Measurements from ENCODE around the gene CDC45.
"Not testable (repeated sequence)": the region's sequence is repeated elsewhere in the genome, so short reads cannot be mapped to it uniquely, and the experiment has no call there.

CDC45 gene

GRCh38 chr22:19438298-19438697, 41.4 kb upstream of the CDC45 start:
- Histone ChIP-seq H3K9ac (ENCODE audit: low read length) (no peak overlapping the region), H3K4me3 (ENCODE audit: low read depth, low read length) (no peak overlapping the region), H3K27me3 (ENCODE audit: control insufficient read depth, insufficient read depth, low read length) (no peaks in the 10 kb centered on the region), H3K9me3 (ENCODE audit: control insufficient read depth, insufficient read depth, low read depth, low read length) (no peaks in the 10 kb centered on the region), H3K27ac (ENCODE audit: low read depth, low read length) (no peak overlapping the region), H3K4me1 (ENCODE audit: control insufficient read depth, insufficient read depth, low read length) (no peaks in the 10 kb centered on the region), H3K36me3 (ENCODE audit: control insufficient read depth, insufficient read depth, low read length) (peaks cover 35% of the 10 kb centered on the region)

GRCh38 chr22:19440411-19441195, 39.1 kb upstream of the CDC45 start:
- peaks cover 41% of the 10 kb centered on the region for H3K36me3 ChIP-seq (ENCODE audit: control insufficient read depth, insufficient read depth, low read length)

GRCh38 chr22:19442166-19442565, 37.6 kb upstream of the CDC45 start:
- 0 out of 2 replicates have a peak, but pooled peaks cover 5% of the 10 kb centered on the region for H3K4me1 ChIP-seq (ENCODE audit: control insufficient read depth, insufficient read depth, low read length)
- peaks cover 38% of the 10 kb centered on the region for H3K36me3 ChIP-seq (ENCODE audit: control insufficient read depth, insufficient read depth, low read length)
- H3K27ac ChIP-seq (ENCODE audit: low read depth, low read length), result no peak overlapping the region
- H3K27me3 ChIP-seq (ENCODE audit: control insufficient read depth, insufficient read depth, low read length), result peaks cover 4% of the 10 kb centered on the region; the same call in 1 of the 2 replicates
- H3K4me3 ChIP-seq (ENCODE audit: low read depth, low read length), result no peak overlapping the region
- no peaks in the 10 kb centered on the region for H3K9me3 ChIP-seq (ENCODE audit: control insufficient read depth, insufficient read depth, low read depth, low read length)
- H3K9ac ChIP-seq (ENCODE audit: low read length), result no peak overlapping the region

More at GRCh38 chr22:19440411-19441195, 39.1 kb upstream of the CDC45 start:
- no peaks in the 10 kb centered on the region for H3K4me1 ChIP-seq (ENCODE audit: control insufficient read depth, insufficient read depth, low read length)
- no peaks in the 10 kb centered on the region for H3K27me3 ChIP-seq (ENCODE audit: control insufficient read depth, insufficient read depth, low read length)
- no peaks in the 10 kb centered on the region for H3K9me3 ChIP-seq (ENCODE audit: control insufficient read depth, insufficient read depth, low read depth, low read length)
- no peak overlapping the region for H3K4me3 ChIP-seq (ENCODE audit: low read depth, low read length)
- no peak overlapping the region for H3K9ac ChIP-seq (ENCODE audit: low read length)
- no peak overlapping the region for H3K27ac ChIP-seq (ENCODE audit: low read depth, low read length)

DNA sequence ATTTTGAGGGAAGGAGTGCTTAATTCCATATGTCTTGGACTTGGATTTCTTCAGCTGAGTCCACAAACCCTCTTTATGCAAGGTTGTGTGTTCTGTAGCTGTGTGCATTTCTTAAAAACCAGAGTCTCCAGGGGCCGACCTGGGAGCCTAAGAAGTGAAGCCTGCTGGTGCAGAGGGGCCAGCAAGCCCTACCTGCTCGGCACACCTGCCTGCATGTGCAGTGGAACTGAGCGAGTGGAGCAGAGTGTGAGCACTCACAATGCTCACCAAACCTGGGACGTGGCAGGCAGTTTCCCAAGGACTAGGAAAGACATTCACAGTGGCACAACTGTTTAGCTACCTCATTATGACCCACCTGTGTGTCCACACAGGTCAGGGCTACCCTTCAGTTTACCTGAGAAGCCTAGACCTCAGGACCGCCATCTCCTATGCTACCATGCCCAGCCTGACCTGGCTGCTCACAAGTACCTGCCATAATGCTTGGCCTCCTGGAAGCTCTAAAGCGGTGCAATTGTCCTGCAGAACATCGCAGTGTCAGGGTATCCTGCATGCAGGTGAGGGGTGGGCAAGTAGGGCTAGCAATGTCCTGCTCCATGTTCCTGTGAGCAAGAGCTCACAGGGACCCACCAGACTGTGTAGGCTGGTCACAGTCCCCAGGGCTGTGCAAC, 36.0 kb upstream of the CDC45 start:
- Histone ChIP-seq H3K9ac (ENCODE audit: low read length) (no peak overlapping the region), H3K27me3 (ENCODE audit: control insufficient read depth, insufficient read depth, low read length) (peaks cover 4% of the 10 kb centered on the region; the same call in 1 of the 2 replicates), H3K27ac (ENCODE audit: low read depth, low read length) (no peak overlapping the region), H3K4me3 (ENCODE audit: low read depth, low read length) (no peak overlapping the region), H3K36me3 (ENCODE audit: control insufficient read depth, insufficient read depth, low read length) (peaks cover 38% of the 10 kb centered on the region), H3K9me3 (ENCODE audit: control insufficient read depth, insufficient read depth, low read depth, low read length) (no peaks in the 10 kb centered on the region), H3K4me1 (ENCODE audit: control insufficient read depth, insufficient read depth, low read length) (0 out of 2 replicates have a peak, but pooled peaks cover 8% of the 10 kb centered on the region)

DNA sequence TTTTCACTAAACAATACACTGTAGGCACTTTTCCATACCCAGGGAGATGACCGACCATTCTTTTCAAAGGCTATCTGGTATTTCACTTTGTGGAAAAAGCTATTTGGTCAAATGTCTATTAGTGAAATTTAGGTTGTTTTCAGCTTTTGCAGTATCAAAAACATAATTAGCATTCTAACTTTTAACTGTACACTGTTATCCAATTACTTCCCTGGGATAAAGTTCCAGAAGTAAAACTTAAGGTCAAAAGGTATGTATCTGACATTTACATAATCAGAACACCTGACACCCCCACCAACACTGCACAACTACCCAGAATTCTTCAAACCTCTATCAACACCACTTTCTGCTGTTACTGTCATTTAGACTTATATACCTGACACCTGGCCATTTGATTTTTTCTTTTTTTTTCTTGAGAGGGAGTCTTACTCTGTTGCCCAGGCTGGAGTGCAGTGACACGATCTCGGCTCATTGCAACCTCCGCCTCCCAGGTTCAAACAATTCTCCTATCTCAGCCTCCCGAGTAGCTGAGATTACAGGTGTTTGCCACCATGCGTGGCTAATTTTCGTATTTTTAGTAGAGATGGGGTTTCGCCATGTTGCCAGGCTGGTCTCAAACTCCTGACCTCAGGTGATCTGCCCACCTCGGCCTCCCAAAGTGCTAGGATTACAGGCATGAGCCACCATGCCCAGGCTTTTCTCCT, 34.3 kb upstream of the CDC45 start:
- H3K4me1 ChIP-seq (ENCODE audit: control insufficient read depth, insufficient read depth, low read length); H3K27me3 ChIP-seq (ENCODE audit: control insufficient read depth, insufficient read depth, low read length); H3K4me3 ChIP-seq (ENCODE audit: low read depth, low read length); H3K9ac ChIP-seq (ENCODE audit: low read length); H3K27ac ChIP-seq (ENCODE audit: low read depth, low read length); H3K9me3 ChIP-seq (ENCODE audit: control insufficient read depth, insufficient read depth, low read depth, low read length): not testable (repeated sequence)
- peaks cover 48% of the 10 kb centered on the region for H3K36me3 ChIP-seq (ENCODE audit: control insufficient read depth, insufficient read depth, low read length)

- Histone ChIP-seq H3K4me1 (ENCODE audit: control insufficient read depth, insufficient read depth, low read length) (0 out of 2 replicates have a peak, but pooled peaks cover 8% of the 10 kb centered on the region), H3K27me3 (ENCODE audit: control insufficient read depth, insufficient read depth, low read length) (peaks cover 4% of the 10 kb centered on the region; the same call in 1 of the 2 replicates), H3K9ac (ENCODE audit: low read length) (peak overlapping the region; percentile 94), H3K4me3 (ENCODE audit: low read depth, low read length) (peak overlapping the region; percentile 92), H3K27ac (ENCODE audit: low read depth, low read length) (peak overlapping the region; percentile 88; the same call in 1 of the 2 replicates), H3K9me3 (ENCODE audit: control insufficient read depth, insufficient read depth, low read depth, low read length) (no peaks in the 10 kb centered on the region), H3K36me3 (ENCODE audit: control insufficient read depth, insufficient read depth, low read length) (peaks cover 54% of the 10 kb centered on the region)
These were observed 33.0 kb upstream of the CDC45 start for GRCh38 chr22:19446603-19447329.

- H3K27ac ChIP-seq (ENCODE audit: low read depth, low read length), result peak within 1 kb of the TSS; percentile 88
- H3K9ac ChIP-seq (ENCODE audit: low read length), result peak within 1 kb of the TSS; percentile 94
- H3K36me3 ChIP-seq (ENCODE audit: control insufficient read depth, insufficient read depth, low read length), result peaks cover 55% of the 10 kb centered on the region
- H3K4me3 ChIP-seq (ENCODE audit: low read depth, low read length), result peak within 1 kb of the TSS; percentile 92
- 0 out of 2 replicates have a peak, but pooled peaks cover 8% of the 10 kb centered on the region for H3K4me1 ChIP-seq (ENCODE audit: control insufficient read depth, insufficient read depth, low read length)
- peaks cover 4% of the 10 kb centered on the region; the same call in 1 of the 2 replicates for H3K27me3 ChIP-seq (ENCODE audit: control insufficient read depth, insufficient read depth, low read length)
- no peaks in the 10 kb centered on the region for H3K9me3 ChIP-seq (ENCODE audit: control insufficient read depth, insufficient read depth, low read depth, low read length)
These were observed 32.2 kb upstream of the CDC45 start, which contains the start of gene C22orf39 for GRCh38 chr22:19447330-19448075. TSS of gene C22orf39 (minus strand) at chr22:19447711. CDS start at chr22:19447688, 23 bp downstream.

- peak overlapping the region; percentile 88; the same call in 1 of the 2 replicates for H3K27ac ChIP-seq (ENCODE audit: low read depth, low read length)
- H3K36me3 ChIP-seq (ENCODE audit: control insufficient read depth, insufficient read depth, low read length), result peaks cover 57% of the 10 kb centered on the region
- peak overlapping the region; percentile 94 for H3K9ac ChIP-seq (ENCODE audit: low read length)
- H3K9me3 ChIP-seq (ENCODE audit: control insufficient read depth, insufficient read depth, low read depth, low read length), result no peaks in the 10 kb centered on the region
- 0 out of 2 replicates have a peak, but pooled peaks cover 8% of the 10 kb centered on the region for H3K4me1 ChIP-seq (ENCODE audit: control insufficient read depth, insufficient read depth, low read length)
- H3K4me3 ChIP-seq (ENCODE audit: low read depth, low read length), result peak overlapping the region; percentile 92
- H3K27me3 ChIP-seq (ENCODE audit: control insufficient read depth, insufficient read depth, low read length), result peaks cover 4% of the 10 kb centered on the region; the same call in 1 of the 2 replicates
These were observed 31.6 kb upstream of the CDC45 start for GRCh38 chr22:19448076-19448607.

DNA sequence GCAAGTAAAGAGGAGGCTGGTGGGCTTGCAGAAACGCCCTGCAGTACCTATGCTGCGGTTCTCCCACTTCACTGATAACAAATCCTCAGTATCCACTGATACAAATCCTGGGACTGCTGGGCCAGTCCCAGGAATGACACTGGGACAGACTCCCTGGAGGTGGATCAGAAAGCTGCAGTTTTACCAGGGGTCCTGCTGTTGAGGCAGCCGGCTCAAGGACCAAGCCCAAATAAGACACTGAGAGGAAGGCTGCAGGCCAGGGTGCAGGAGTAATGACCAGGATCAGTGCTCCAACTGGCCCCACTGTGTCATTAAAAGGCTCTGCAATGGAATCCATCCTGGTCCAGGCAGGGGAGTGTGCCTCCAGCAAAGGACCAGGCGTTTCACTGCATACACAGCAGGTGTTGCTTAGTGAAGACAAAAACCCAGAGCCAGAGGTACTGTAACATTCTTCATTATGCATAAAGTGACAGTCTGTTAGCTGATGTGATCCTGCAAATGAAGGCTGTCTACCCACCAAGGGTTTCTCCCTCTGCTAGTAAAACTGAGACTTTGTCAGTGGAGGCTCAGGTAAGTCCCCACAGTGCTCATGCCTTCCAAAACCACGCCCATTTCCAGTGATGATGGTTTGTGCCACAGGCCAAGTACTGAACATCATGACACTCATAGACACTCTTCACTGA, 30.8 kb upstream of the CDC45 start:
- H3K9me3 ChIP-seq (ENCODE audit: control insufficient read depth, insufficient read depth, low read depth, low read length), result no peaks in the 10 kb centered on the region
- H3K9ac ChIP-seq (ENCODE audit: low read length), result no peak overlapping the region

More for the DNA sequence above, 30.8 kb upstream of the CDC45 start:
- Histone ChIP-seq H3K4me3 (ENCODE audit: low read depth, low read length) (peak overlapping the region; percentile 92), H3K27ac (ENCODE audit: low read depth, low read length) (no peak overlapping the region), H3K27me3 (ENCODE audit: control insufficient read depth, insufficient read depth, low read length) (peaks cover 4% of the 10 kb centered on the region; the same call in 1 of the 2 replicates), H3K4me1 (ENCODE audit: control insufficient read depth, insufficient read depth, low read length) (0 out of 2 replicates have a peak, but pooled peaks cover 8% of the 10 kb centered on the region), H3K36me3 (ENCODE audit: control insufficient read depth, insufficient read depth, low read length) (peaks cover 57% of the 10 kb centered on the region)

Measured in HUES6 (cell line).